Activated CD4-positive, CD25-positive, alpha-beta regulatory T cell (primary cell): Measurements from ENCODE around the gene HIF1A.
"Not testable (repeated sequence)": the region's sequence is repeated elsewhere in the genome, so short reads cannot be mapped to it uniquely, and the experiment has no call there.

Experiments used
- DNase-seq, 4 experiments: peaks; one replicate each; lab custom pipeline; 2025; lab: John Stamatoyannopoulos, UW

The HIF1A gene

GRCh38 chr14:61673305-61673704 lies 22.0 kb upstream of the HIF1A start:
- DNase-seq: no peak

GRCh38 chr14:61675291-61675690 lies 20.0 kb upstream of the HIF1A start:
- DNase-seq: no peak

- DNase-seq: no peak
These were observed 17.8 kb upstream of the HIF1A start for GRCh38 chr14:61677479-61677878.

- DNase-seq: no peak
These were observed 16.3 kb upstream of the HIF1A start for GRCh38 chr14:61678975-61679374.

GRCh38 chr14:61681413-61681812 lies 13.9 kb upstream of the HIF1A start:
- no peak for DNase-seq

- no peak for DNase-seq
These were observed 12.2 kb upstream of the HIF1A start for GRCh38 chr14:61683108-61683507.

- no peak for DNase-seq
These were observed 5.3 kb upstream of the HIF1A start for GRCh38 chr14:61690039-61690438.

- no peak for DNase-seq
These were observed 4.3 kb upstream of the HIF1A start for GRCh38 chr14:61690982-61691381.

GRCh38 chr14:61691495-61691894 lies 3.8 kb upstream of the HIF1A start:
- no peak for DNase-seq

GRCh38 chr14:61694039-61694438 lies 1.3 kb upstream of the HIF1A start:
- DNase-seq: no peak

- DNase-seq: peak; percentile 17 to 32 (median 20)
These were observed 598 bp downstream of the HIF1A start for GRCh38 chr14:61695695-61696527.

- DNase-seq: no peak
These were observed 1.5 kb downstream of the HIF1A start for GRCh38 chr14:61696753-61697318.

- no peak for DNase-seq
These were observed 3.1 kb downstream of the HIF1A start for GRCh38 chr14:61698206-61698980.

- no peak for DNase-seq
These were observed 3.7 kb downstream of the HIF1A start for GRCh38 chr14:61699027-61699426.

GRCh38 chr14:61700104-61700886 lies 5.0 kb downstream of the HIF1A start:
- DNase-seq: no peak

- DNase-seq: no peak
These were observed 6.6 kb downstream of the HIF1A start for GRCh38 chr14:61701946-61702345.

GRCh38 chr14:61703342-61704129 lies 8.2 kb downstream of the HIF1A start:
- no peak for DNase-seq

- no peak for DNase-seq
These were observed 9.2 kb downstream of the HIF1A start for GRCh38 chr14:61704554-61704953.

GRCh38 chr14:61705017-61705416 lies 9.7 kb downstream of the HIF1A start:
- no peak for DNase-seq

- no peak for DNase-seq
These were observed 10.9 kb downstream of the HIF1A start for GRCh38 chr14:61706096-61706690.

GRCh38 chr14:61707774-61708173 lies 12.5 kb downstream of the HIF1A start:
- DNase-seq: not testable (repeated sequence)
